HPDE6-E6E7 (cell line): ENCODE results near the gene GPS1.

Experiments used
- DNase-seq: peaks from one replicate; pipeline ENCODE4 v3.0.0; 2011; ENCODE audit warnings: missing footprints; ENCODE audit errors: extremely low spot score

The GPS1 gene

DNA sequence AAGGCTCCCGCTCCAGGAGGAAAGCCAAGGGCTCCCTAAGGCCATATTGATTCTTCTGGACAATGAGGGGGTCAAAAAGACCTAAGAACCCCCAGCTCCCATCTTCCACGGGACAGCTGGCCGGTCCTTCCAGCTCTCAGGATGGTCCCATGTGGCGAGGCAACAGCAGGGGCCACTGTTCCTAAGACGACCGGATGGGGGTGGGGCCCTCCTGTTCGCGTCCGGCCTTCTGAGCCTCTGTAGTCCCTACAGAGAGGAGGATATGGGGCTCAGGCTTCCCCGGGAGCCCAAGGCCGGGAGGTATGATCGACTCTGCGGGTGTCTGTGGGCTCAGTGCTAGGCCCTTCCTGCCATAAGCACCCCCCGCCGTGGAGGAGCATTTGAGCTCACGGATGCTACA lies 8.2 kb upstream of the GPS1 start:
- no peak for DNase-seq

DNA sequence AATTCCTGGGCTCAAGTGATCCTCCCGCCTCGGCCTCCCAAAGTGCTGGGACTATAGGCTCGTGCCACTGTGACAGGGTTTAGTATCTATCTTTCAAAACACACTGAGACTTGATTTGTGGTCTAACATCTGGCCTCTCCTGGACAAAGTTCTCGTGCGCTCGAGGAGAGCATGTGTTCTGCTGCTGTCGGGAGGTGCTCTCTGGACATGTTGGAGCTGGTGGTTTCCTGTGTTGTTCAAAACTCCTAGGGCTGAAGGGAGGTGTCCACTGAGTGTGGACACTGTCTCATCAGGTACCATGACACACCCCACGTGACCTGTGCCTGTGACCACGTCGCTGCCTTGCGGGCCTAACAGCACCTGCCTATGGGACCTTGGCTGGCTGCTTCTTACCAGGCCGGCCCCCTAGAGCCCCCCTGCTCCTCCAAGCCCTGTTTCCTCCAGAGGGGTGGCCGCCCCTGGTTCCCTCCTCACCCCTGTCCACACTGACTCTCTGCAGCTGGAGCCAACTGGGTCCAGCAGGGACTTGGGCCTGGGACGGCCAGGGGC lies 5.7 kb upstream of the GPS1 start:
- DNase-seq: no peak

DNA sequence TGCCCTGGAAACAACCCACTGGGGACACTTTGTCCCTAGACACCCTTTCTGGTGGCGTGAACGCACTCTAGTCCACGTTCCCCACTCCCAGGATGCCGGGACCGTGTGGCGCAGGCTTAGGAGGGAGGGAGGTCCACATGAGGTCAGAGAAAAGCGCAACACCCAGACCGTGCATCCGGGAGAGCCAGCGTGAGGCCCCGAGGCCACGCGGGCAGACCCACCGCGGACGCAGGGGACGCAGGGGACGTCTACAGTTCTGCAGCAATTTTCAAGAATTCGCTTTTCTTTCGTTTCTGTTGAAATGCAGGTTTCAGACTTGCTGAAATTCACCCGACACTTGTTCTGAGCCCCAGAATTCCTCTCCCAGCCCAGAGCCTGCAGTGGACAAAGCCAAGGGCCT lies 4.8 kb upstream of the GPS1 start:
- no peak for DNase-seq

DNA sequence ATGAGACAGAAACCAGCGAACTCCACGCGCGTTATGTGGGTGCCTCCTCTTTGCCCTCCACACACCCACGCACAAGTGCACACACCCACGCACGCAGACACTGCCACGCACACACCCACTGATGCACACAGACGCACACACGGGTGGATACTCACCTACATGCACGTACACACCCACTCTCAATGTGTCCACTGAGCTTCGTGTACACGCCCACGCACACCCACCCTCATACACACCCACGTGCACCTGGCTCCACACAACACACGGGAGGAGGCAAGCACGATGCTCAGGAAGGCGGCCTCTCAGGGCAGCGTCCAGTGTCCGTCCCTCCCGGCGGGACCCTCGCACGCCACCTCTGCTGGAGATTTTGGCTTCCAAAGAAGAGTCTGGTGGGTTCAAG lies 4.3 kb upstream of the GPS1 start:
- no peak for DNase-seq

DNA sequence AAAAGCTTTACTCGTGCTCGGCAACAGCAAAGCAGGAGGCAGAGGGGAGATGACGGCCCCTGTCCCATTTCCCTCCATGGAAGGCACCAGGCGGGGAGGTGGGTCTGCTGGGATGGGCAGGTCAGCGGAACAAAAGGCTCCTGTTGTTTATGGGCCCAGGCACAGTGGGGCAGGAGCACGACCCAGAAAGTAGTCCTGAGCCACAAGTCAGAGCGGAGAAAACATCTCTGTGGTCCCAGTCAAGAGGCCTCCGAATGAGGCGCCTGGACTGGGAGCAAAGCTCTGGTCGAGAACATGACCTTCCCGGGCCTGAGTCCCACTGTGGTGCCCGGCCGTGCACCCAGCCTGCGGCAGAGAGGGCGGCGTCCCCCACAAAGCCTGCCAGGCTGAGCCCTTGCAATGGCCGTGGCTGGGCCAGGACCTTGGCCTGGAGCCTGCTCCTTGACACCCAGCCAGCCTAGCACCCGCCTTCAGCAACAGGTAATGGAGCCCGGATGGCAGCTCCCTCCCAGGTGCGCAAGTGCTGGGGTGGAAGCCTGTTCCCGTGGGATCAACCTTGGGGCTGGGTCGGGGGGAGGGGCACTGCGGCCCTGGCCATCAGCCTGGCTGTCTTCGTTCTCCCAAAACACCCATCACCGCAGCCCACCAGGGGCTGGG lies 3.7 kb upstream of the GPS1 start:
- DNase-seq: no peak

DNA sequence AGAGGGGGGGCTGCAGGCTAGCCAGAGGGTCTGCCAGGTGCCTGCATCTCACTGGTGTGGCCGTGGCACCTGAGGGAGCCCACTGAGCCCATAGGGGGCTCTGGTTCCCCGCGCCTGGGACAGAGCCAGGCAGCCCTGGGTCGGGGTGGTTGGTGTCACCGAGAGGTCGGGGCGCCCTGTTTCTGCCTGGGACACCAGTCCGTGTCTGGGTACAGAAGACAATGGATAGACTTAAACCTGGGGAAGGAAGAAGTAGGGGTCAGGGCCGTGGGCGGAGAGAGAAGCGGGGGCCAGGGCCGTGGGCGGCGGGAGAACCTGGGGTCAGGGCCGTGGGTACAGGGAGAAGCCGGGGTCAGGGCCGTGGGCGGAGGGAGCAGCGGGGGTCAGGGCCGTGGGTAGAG lies 3.1 kb upstream of the GPS1 start:
- no peak for DNase-seq

DNA sequence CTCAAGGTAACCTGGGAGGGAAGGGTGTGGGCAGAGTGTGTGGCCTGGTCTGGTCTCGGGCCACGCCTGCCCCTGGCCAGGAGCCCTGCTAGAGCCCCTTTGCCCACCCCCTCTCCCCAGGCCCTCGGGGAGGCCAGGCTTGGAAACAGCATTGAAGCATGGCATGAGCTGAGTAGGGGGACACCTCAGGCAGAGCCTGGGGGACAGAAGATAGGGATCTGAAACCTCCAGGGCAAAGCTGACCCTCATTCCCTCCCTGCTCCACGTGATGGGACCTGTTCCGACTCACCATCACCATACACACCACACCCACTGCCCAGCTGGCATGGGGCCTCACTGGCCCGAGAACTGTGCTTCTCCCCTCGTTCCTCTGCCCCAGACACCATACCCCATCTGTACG lies 2.6 kb upstream of the GPS1 start:
- DNase-seq: no peak

DNA sequence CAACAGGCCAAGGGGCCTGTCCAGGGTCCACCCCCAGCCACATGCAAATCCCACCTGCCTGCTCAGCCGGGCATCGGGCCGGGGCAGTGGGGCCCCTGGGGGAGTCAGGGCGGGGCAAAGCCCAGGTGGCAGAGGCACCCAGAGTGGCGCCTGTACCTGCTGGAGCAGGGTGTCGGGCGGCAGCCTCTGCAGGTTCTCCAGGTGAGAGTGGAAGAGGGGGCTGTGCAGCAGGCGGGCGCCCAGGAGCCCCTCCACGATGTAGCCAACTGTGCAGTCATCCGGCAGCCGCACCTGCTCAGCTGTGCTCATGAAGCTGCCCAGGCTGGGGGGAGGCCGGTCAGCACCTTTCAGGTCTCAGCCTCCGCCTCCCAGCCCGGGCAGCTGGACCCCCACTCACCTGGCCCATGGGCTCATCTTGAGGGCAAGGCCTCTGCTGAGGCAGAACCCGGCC lies 2.2 kb upstream of the GPS1 start:
- DNase-seq: no peak

DNA sequence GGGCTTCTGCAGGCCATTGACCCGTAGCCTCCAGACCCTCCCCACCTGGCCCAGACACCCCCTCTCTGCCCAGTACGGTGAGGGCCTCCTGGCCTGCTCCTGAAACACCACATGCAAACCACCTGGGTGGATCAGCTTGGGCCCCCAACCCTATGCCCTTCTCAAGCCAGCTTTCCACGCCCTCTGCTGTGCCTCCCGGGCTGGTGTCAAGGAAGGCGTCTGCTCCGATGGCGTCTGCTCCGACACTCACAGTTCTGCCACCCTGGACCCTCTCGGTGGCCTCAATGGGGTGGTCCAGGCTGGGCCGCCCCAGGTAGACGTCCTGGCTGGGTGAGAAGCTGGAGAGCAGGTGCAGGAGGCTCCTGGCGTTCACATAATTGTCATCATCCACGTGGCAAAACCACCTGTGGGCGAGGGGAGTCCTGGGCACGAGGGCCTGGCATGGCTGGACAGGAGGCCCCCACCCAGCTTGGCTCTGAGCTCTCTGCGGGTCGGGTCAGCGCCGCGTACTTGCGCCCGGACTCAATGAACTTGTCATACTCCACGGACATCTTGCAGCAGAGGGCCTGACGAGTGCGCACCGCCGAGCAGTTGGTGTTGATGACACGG lies 1.4 kb upstream of the GPS1 start:
- no peak for DNase-seq

DNA sequence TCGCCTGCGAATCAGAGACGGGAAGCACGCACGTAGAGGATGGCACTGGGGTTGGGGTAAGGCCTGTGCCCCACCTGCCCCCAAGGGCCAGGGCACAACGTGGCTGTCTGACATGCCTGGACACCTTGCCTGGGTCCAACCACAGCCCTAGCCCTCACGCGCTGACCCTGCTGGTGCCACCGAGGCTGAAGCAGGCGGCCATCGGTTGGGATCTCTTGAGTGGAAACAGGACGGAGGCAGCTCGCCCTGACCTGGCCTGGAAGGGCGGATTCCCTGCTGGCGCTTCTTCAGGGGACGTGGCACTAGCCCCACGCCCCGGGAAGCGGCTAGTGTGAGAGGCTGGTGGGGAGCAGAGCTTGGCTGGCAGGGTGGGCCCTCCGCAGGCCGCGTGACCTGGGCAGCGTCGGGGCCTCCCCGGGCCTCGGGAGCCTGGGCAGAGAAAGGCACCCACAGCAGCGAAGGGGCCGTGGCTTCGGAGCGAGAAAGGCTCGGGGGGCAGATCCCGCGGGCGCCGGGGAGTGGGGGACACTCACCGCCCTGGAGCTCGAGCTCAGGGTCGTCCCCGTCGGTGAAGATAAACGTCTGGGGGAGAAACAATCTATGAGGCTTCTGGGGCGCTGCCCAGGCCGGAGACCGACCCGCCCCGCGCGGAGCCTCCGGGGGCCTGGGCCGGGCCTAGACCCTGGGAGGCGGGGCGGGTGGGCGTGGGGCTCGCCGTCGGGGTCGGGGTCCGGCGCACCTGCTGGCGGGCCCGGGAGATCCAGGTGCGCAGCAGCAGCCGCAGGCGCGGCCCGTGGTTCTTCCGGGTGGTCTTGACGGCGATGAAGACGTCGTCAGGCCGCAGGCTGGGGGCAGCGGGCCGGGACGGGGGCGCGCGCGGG lies 697 bp upstream of the GPS1 start:
- DNase-seq: no peak

DNA sequence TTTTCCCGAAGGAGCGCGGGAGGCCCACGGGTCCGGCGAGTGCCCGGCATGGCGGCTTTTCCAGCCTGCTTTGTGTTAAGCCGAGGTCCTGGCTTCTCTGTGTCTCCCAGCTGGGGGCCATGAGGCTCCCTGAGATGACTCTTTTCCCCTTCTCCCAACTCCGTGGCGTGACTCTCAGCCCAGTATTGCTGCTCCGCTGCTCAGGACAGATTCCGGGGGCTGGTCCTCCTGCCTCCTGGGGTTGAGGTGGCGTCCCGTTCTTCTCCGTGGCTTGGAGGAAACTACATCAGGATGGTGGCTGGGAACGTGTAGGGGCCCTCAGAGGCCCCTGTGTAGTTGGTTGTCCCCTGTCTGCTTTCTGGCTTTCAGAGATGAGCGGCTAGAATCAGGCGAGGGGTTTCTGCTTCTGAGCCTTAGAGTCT lies 951 bp downstream of the GPS1 start:
- no peak for DNase-seq

DNA sequence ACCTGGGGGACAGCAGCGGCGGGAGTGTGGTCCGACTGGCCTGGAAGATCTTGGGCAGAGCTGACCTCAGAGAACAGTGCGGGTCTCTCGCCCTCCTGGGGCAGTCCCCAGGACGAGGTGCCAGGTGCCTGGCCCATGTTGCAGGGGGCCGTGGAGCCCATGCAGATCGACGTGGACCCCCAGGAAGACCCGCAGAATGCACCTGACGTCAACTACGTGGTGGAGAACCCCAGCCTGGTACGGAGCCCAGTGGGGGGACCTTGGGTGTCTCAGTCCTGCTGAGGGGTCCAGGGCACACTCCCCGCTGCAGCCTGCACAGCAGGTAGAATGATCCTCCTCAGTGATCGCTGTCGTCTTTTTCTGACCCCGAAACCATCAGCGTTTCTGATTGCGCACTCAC lies 1.4 kb downstream of the GPS1 start:
- DNase-seq: no peak

DNA sequence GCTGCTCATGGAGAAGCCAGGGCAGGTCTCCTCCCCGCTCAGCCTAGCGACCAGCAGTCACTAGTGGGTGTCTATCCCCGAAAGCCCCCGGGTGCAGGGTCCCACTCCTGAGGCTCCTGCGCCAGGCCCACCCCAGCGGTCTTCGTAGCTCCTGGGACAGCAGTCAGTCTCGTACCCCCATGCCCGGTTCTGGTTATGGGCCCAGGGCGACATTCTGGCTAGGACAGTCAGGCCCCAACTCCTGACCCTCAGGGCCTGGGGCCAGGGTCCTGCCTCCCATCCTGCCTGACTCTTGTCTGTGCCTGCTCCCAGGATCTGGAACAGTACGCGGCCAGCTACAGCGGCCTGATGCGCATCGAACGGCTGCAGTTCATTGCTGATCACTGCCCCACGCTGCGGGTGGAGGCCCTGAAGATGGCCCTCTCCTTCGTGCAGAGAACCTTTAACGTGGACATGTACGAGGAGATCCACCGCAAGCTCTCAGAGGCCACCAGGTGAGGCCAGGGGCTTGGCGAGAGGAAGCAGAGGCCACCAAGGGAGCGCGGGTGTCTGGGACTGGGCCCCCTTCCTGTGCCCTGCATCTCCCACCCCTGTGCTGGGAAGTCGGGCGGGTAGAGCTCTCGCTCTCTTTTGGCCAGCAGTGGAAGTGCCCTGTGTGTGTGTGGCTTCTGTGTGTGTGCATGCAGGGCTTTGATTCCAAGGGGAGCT lies 2.0 kb downstream of the GPS1 start:
- no peak for DNase-seq

DNA sequence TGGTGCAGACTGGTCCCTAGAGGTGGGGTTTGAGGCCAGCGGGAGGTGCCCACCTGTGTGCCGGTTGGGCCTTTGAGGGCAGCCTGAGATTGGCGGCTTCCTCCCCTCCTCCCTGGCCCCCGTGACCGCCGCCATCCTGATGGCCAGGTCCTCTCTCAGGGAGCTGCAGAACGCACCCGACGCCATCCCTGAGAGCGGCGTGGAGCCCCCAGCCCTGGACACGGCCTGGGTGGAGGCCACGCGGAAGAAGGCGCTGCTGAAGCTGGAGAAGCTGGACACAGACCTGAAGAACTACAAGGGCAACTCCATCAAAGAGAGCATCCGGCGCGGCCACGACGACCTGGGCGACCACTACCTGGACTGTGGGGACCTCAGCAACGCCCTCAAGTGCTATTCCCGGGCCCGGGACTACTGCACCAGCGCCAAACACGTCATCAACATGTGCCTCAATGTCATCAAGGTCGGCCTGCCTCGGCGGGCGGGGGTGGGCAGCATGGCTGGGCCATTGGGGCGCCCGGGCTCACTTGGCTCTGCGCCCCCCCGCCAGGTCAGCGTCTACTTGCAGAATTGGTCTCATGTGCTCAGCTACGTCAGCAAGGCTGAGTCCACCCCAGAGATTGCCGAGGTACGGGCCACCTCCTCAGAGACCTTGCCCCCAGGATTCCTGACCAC lies 2.8 kb downstream of the GPS1 start:
- DNase-seq: no peak

DNA sequence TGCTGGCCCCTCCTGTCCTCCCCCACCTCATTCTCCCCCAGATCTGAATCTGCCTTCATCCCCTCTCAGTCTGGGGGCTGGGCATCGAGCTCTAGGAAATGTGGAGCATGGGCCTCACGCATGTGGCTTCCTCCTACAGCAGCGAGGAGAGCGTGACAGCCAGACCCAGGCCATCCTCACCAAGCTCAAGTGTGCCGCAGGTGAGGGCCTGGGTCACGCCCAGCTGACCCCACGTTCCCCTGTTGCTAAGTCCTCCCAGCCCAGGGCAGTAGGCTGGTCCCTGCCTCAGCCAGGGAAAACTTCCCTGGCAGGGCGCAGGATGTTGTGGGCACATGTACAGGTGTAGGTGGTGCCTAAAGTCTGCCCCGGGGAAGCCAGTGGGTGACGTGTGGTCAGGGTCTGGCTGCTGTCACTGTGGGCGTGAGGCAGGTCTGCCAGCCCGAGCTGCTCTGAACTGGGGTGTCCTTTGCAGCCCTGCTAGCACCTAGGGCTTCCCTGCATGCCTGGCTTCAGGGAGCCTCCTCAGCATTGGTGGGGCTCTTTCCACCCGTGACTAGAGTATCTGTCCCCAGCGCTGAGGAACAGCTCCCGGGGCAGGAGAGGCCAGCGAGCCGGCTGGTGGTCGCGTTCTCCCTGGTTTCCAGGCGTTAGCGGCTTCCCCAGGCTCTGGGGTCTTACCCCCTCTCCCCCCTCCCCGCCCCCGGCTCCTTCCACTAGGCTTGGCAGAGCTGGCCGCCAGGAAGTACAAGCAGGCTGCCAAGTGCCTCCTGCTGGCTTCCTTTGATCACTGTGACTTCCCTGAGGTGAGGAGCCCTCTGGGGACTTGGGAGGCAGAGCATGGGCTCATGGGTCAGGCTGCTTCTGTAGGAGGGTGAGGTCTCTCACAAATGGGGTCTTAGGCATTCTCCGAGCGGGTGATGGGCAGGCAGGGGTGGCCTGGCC lies 3.6 kb downstream of the GPS1 start:
- DNase-seq: no peak

DNA sequence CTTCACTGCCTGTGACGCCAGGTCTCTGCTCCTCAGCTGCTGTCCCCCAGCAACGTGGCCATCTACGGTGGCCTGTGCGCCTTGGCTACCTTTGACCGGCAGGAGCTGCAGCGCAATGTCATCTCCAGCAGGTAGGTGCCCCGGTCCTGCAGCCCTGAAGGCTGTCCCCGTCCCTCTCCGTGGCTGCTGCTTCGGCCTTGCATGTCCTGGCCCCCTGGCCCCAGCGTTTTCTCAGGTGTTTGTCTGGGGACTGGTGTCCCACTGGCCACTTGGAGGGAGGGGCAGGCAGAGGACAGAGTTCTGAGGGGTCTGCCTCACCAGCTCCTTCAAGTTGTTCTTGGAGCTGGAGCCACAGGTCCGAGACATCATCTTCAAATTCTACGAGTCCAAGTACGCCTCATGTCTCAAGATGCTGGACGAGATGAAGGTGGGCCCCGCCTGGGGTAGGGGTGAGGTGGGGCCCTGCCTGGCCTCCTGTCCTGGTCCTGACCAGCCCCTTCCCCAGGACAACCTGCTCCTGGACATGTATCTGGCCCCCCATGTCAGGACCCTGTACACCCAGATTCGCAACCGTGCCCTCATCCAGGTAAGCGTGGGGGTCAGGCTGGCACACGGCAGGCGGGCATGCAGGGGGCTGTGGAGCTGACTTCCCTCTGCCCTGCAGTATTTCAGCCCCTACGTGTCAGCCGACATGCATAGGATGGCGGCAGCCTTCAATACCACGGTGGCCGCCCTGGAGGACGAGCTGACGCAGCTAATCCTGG lies 4.4 kb downstream of the GPS1 start:
- DNase-seq: no peak

DNA sequence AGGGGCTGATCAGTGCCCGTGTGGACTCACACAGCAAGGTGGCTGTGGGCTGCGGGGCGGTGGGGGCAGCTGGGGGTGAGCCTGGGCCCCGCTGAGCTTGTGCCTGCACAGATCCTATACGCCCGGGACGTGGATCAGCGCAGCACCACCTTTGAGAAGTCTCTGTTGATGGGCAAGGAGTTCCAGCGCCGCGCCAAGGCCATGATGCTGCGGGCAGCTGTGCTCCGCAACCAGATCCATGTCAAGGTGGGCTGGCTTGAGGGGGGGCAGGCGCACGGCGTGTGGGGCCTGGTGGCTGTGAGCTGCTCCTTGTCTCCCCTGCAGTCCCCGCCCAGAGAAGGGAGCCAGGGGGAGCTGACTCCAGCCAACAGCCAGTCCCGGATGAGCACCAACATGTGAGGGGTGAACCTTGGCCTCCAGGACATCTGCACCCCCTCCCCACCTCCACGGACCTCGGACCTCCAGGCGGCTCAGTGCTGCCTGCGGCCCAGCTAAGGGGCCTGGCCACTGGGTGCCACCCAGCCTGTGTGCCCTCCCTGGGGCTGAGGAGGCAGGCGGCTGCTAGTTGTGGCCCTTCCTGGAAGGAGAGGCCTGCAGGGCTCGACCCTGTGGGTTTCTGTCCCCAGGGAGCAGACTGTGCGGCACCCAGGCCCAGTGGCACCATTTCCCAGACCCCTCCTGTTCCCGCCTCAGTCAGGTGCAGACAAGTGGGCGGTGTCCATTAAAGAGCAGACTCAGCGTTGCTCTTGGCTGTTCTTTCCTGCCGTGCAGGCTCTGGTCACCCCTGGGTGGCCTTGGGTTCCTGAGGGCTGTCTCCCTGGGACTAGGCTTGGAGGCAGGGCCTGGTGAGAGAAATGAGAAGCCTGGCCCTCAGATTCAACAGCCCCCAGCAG lies 5.3 kb downstream of the GPS1 start:
- DNase-seq: no peak

DNA sequence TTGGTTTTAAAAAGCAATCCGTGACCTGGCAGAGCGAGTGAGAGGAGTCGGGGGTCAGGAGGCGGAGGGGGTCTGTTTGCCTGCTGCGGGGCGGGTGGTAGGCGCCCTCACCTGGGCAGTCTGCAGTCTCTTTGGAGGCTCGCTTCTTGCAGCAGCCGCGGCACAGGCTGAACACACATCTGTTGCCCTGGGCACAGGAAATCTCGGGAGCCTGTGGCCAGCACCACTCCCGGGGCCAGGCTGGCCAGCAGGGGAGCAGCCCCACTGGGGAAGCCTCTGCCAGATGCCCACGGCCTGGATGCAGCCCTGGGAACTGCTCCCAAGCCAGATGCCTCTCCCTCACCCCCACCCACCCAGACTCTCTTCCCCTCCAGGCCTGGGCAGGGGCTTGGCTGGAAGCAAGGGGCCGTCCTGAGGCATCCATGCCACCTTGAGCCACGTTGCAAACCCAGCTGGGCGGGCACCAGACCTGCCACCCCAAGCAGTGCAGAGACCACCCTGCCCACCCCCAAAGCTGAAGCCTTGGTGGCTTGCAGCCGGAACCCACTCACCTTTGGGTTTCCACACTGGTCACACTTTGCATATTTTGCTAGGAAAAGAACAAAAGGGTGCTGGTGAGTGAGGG lies 6.6 kb downstream of the GPS1 start:
- no peak for DNase-seq
